Keratinocyte (primary cell): Measurements from ENCODE around the gene MRPS18B.

Experiments used
- CTCF ChIP-seq, 3 experiments: IDR thresholded peaks in 1 of 3; conservative IDR thresholded peaks in 1 of 3; optimal IDR thresholded peaks in 1 of 3; 2 replicates in 2 of 3; 3 replicates in 1 of 3; pipeline versions ENCODE3 to v1.5.1; 2011; ENCODE audit warnings: low read length in 3 of 3, mild to moderate bottlenecking in 3 of 3, moderate library complexity in 2 of 3, control low read depth in 1 of 3, inconsistent platforms in 1 of 3; ENCODE audit not compliant: insufficient read depth in 2 of 3; ENCODE audit errors: extremely low read depth in 1 of 3
- EZH2 ChIP-seq: IDR thresholded peaks from one replicate; pipeline ENCODE4 v1.6.1; 2012; ENCODE audit warnings: inconsistent platforms, mild to moderate bottlenecking, low read length, moderate library complexity

- TF ChIP-seq CTCF (optimal IDR thresholded peaks at IDR 0.05 in 1 of 3, IDR thresholded peaks at IDR 0.05 in 1 of 3, conservative IDR thresholded peaks at IDR 0.05 in 1 of 3; ENCODE audit: extremely low read depth in 1 of 3, insufficient read depth in 2 of 3, low read length in 3 of 3), result no peak
- TF ChIP-seq EZH2, result no peak
Observed at GRCh38 chr6:30570263-30570662, 47.4 kb upstream of the MRPS18B start.
